Measurements from ENCODE around the gene TRIAP1. TPM values are rescaled to one million over a fixed set of nuclear protein-coding genes. Genes with fewer than 3 reads are reported as not detected.
"Not testable (repeated sequence)": the region's sequence is repeated elsewhere in the genome, so short reads cannot be mapped to it uniquely, and the experiment has no call there.

The TRIAP1 gene
- total RNA-seq, 2 donors from 2014 or later, result 20.4 to 27.8 TPM

DNA sequence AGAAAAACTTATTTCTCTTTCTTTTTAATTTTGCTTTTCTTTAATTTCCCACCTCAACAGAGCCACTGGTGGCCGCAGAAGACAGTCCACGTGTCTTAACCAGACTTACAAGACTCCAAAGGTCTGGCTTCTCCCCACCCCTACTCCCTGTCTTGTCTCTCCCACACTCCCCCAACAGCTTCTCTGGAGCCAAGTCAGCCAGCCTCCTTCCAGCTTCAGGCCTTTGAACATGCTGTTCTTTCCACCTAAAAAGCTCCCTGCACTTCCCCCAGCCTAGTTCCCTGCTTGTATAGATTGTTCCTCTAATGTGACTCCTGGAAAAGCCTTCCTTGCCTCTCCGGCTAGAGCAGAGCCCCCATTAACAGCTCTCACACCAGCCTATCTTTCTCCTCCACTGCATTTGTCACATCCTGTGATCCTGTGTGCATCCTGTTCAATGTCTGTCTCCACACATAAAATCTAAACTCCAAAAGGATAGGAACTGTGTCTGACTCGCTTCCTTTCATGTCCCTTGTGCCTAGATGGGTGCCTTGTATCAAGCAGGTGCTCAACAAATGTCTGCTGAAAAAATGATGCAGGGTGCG, 42.0 kb upstream of the TRIAP1 start:
- intact Hi-C loops (cut with DNase I), result no loop called here
- Histone ChIP-seq H3K4me3 (no peak overlapping the region), H3K27ac (no peak overlapping the region), H3K36me3 (no peaks in the 10 kb centered on the region), H3K9ac (ENCODE audit: low read depth in 2 of 2, low read length in 2 of 2) (no peak overlapping the region), H3K27me3 (no peaks in the 10 kb centered on the region), H3K9me3 (no peaks in the 10 kb centered on the region), H3K4me1 (no peaks in the 10 kb centered on the region)
- TF ChIP-seq, protein P1, sequence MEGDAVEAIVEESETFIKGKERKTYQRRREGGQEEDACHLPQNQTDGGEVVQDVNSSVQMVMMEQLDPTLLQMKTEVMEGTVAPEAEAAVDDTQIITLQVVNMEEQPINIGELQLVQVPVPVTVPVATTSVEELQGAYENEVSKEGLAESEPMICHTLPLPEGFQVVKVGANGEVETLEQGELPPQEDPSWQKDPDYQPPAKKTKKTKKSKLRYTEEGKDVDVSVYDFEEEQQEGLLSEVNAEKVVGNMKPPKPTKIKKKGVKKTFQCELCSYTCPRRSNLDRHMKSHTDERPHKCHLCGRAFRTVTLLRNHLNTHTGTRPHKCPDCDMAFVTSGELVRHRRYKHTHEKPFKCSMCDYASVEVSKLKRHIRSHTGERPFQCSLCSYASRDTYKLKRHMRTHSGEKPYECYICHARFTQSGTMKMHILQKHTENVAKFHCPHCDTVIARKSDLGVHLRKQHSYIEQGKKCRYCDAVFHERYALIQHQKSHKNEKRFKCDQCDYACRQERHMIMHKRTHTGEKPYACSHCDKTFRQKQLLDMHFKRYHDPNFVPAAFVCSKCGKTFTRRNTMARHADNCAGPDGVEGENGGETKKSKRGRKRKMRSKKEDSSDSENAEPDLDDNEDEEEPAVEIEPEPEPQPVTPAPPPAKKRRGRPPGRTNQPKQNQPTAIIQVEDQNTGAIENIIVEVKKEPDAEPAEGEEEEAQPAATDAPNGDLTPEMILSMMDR (IDR thresholded peaks at IDR 0.05), result no peak
- DNase-seq, result no peak

- H3K36me3 ChIP-seq; H3K27ac ChIP-seq; H3K9me3 ChIP-seq; H3K9ac ChIP-seq (ENCODE audit: low read depth in 2 of 2, low read length in 2 of 2); intact Hi-C loops (cut with DNase I); H3K4me1 ChIP-seq; H3K4me3 ChIP-seq; DNase-seq; H3K27me3 ChIP-seq: not testable (repeated sequence)
Measured at GRCh38 chr12:120487552-120487951, 41.4 kb upstream of the TRIAP1 start.

DNA sequence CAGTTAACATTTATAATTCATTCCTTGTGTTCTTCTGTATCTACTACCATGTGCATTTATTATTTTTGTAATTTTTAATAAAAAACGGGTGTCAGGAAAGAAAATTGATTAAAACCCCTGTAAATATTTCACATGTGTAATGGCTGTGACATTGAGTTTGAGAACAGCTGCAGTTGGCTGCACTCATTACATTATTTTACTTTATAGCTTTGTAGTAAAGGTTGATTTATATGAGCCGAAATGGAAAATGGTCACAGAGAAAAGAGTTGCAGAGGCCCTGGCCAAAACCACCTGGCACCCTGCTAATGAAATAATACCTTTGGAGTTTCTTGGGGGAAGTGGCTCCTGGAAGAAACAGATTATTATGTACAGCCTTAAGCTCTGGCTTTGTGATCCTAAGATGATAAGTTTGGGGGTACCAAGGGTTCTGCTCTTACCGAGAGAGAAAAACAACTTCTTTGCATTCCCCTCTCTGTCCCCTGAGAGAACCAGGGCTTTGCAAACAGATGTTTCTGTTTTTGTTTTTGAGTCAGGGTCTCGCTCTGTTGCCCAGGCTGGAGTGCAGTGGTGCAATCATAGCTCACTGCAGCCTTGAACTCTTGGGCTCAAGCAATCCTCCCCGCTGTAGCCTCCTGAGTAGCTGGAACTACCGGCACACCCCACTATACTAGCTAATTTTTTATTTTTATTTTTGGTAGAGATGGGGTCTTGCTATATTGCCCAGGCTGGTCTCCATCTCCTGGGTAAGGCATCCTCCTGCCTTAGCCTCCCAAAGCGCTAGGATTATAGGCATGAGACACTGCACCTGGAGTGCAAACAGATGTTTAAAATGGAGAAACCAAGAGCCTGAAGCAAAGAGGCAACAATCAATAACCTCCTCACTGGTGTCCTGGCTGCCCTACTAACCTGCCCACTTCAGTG, 40.0 kb upstream of the TRIAP1 start:
- DNase-seq, result no peak
- H3K27me3 ChIP-seq, result no peaks in the 10 kb centered on the region
- intact Hi-C loops (cut with DNase I), result no loop called here

GRCh38 chr12:120483621-120484020, 37.4 kb upstream of the TRIAP1 start:
- H3K27ac ChIP-seq, result no peak overlapping the region
- intact Hi-C loops (cut with DNase I), result no loop called here
- H3K4me1 ChIP-seq, result no peaks in the 10 kb centered on the region
- H3K36me3 ChIP-seq, result no peaks in the 10 kb centered on the region
- H3K9ac ChIP-seq (ENCODE audit: low read depth in 2 of 2, low read length in 2 of 2), result no peak overlapping the region
- no peaks in the 10 kb centered on the region for H3K27me3 ChIP-seq
- no peak overlapping the region for H3K4me3 ChIP-seq
- TF ChIP-seq, protein P1 (IDR thresholded peaks at IDR 0.05), result no peak
- no peak for DNase-seq
- no peaks in the 10 kb centered on the region for H3K9me3 ChIP-seq

More for the DNA sequence above, 40.0 kb upstream of the TRIAP1 start:
- no peaks in the 10 kb centered on the region for H3K36me3 ChIP-seq
- no peak overlapping the region for H3K27ac ChIP-seq
- no peak overlapping the region for H3K9ac ChIP-seq (ENCODE audit: low read depth in 2 of 2, low read length in 2 of 2)
- no peaks in the 10 kb centered on the region for H3K4me1 ChIP-seq
- no peak overlapping the region for H3K4me3 ChIP-seq
- TF ChIP-seq, protein P1 (IDR thresholded peaks at IDR 0.05), result no peak
- no peaks in the 10 kb centered on the region for H3K9me3 ChIP-seq

DNA sequence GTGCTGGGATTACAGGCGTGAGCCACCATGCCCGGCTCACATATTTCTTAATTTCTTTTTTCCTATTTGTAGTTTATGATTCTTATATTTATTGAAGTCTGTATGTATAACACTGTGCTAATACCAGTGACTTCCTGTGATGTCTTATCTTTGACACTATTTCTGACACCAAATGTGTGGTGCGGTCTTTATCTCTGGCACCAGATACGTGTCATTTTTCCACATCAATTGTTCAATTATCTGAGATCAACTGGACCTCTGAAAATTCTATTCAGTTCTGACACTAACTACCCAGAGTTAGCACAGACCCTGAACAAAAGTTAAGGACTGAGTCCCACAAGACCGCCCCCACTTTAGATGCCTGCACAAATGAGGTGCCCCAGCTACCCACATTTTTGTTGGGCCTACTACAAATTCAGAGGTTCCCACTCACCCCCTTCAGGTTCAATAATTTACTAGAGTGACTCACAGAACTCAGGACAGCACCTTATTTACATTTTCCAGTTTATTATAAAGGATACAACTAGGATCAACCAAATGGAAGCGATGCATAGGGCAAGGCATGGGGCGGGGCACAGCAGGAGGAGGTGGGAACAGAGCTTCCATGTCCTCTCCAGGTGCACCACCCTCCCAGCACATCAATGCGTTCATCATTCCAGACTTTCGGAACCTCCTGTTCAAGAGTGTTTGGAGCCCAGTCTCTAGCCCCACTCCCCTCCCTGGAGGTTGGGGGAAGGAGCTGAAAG, 35.0 kb upstream of the TRIAP1 start:
- no peak for DNase-seq
- intact Hi-C loops (cut with DNase I), result no loop called here
- no peak overlapping the region for H3K27ac ChIP-seq
- H3K27me3 ChIP-seq, result no peaks in the 10 kb centered on the region
- no peaks in the 10 kb centered on the region for H3K36me3 ChIP-seq
- H3K9ac ChIP-seq (ENCODE audit: low read depth in 2 of 2, low read length in 2 of 2), result no peak overlapping the region
- no peaks in the 10 kb centered on the region for H3K4me1 ChIP-seq
- TF ChIP-seq, protein P1 (IDR thresholded peaks at IDR 0.05), result no peak
- no peak overlapping the region for H3K4me3 ChIP-seq
- H3K9me3 ChIP-seq, result no peaks in the 10 kb centered on the region

Measured in colonic mucosa (tissue), 4 donors.